ENCODE measurements around the gene PKNOX2. TPM values are rescaled to one million over a fixed set of nuclear protein-coding genes. Genes with fewer than 3 reads are reported as not detected.

PKNOX2 gene
- polyA plus RNA-seq, 5 donors, result 12.7 to 19.9 (median 16.6) TPM

DNA sequence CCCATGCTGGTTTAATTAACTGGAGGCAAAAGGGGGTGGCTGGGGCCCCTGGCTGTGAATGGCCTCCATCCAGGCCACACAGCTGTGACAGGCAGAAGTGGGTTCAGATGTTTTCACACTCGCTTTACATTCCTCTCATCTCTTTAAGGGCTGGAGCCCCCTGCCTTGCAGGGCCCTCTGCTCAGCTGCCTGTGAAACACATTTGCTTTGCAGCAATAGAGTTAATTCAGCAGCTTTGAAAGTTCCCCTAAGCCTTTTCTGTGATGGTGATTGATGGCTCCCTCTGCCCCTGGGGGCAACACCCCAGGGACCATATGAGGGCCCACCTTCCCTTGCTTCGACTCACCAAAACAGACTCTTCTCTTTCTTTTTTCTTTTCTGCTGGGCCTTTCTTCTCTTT lies 192.2 kb downstream of the PKNOX2 start:
- DNase-seq, result no peak

DNA sequence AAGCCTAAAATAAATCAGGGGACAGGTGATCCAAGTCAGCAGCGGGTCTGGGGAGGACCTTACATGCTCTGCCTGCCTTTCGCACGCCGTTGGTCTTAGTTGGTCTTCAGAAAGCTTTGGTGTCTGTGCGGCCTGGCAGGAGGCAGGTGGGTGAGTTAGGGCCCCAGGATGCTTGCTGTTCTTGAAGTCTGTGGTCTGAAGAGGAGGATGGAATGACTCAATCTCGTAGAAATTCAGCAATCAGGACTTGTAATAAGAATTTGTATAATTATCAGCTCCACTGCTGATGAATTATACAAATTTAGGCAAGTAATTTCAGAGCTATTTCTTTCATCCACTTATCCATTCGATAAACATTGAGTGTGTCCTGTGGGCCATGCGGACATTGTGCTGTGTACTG lies 193.0 kb downstream of the PKNOX2 start:
- DNase-seq, result no peak

DNA sequence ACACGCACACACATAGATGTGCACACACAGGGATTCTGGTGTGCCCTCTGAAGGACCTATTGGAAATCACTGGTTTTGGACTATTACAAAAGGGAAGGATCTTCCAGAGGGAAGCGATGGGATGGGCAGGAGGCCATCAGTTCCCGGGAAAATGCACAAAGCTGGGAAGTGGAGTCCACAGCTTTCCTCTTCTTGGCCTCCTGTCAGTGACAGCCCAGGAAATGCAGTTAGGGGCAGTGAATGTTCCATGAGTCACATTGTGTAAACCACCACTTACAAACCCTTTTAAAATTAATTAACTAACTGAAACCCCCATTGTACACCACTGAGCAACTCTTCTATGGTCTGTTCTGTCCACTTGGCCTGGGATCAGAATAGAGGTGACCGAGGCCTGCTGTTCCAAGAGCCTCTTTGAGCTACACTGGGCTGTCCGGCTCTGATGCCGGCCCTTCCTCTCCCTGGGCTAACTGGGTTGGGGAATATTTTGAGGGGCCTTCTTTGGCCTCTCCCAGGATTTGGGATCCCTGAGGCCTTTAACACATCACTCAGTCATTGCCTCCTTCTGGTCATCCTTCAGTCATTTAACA lies 193.8 kb downstream of the PKNOX2 start:
- no peak for DNase-seq

DNA sequence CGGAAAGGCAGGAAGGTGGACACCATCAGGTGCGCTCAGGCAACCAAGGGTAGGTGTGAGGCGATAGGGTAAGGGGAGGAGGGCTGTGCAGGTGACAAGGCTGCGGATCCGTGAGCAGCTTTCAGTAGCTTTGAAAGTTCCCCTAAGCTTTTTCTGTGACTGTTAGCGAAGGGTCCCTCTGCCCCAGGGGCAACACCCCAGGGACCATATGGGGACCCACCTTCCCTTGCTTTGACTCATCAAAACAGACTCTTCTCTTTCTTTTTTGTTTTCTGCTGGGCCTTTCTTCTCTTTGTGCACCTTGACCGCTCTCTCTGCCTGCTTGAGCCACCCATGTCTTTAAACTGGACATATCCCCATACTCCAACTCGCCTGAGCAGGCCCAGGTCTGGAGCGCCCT lies 194.6 kb downstream of the PKNOX2 start:
- DNase-seq, result no peak

DNA sequence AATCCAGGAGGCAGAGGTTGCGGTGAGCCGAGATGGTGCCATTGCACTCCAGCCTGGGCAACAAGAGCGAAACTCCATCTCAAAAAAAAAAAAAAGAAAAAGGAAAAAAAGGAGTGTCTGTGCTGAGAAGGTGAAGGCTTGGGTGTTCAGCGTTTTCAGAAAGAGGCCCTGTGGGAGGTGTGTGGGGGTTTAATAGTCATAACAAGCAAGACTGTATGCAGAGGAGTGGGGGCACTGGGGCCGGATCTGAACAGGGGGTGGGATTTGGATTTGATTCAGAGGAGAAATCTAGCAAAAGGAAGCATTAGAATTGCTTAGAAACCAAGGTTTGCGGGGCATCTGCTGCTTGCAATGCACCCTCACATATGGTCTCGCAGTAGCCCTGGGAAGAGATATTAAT lies 195.5 kb downstream of the PKNOX2 start:
- DNase-seq, result no peak

DNA sequence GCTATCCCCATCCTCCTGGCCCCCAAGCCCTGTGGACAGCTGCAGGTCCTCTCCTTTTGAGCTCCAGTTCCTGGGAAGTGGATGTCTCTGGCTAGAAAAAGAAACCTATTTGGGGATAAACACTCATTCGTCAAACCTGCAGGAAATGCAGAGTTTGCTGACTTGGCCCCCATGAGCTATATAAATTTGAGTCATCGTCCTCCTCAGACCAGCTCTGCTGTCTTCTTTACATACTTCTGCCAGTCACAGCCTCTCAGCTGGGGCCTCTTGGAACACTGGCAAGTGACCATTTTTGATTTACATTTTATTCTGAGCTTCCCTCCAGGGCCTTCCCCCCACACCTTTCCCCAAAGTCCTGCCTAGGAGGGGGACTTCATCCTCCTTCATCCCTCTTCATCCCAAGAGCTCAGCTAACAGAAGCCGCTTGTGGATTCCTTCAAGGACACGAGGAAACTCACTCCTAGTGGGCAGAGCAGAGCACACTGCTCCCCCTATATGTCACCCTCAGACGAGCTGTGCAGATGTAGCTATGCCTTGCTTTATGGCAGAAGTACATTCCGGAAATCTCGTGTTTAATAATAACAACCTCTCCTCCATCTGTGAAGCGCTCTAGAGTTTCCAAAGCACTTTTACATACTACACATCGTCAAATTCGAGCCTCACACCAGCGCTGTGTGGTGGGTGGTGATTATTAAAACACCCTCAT lies 199.7 kb downstream of the PKNOX2 start:
- no peak for DNase-seq

DNA sequence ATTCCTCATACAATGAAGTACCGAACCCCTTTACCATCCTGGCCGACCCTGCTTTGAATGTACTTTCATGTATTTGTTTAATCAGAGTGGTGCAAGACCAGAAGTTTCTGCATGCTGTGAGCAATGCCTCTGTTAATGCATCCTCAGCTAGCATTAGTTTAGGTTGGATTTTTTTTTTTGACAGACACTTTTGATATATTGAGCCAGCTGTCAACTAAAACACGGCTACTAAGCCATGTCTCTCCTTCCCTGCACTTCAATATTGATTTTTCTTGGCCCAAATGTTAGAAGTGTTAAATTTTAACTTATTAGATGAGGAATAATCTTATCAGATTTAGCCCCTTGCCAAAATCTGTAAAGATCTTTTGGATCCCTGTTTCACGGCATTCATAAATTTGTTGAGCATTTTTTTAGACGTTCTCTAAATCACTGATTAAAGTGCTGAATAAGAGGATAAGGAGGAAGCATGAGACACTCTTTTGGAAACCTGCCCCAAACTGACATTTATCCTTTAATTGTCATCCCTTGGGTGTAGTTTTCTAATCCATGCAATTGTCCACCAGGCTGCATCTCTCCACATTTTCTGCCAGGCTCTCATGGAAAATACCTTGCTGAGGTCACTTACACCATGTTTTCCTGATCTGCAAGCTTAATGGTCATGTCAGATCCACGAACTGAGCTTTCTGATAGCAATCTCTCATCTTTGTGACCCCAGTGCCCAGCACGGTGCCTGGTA lies 200.8 kb downstream of the PKNOX2 start:
- no peak for DNase-seq

DNA sequence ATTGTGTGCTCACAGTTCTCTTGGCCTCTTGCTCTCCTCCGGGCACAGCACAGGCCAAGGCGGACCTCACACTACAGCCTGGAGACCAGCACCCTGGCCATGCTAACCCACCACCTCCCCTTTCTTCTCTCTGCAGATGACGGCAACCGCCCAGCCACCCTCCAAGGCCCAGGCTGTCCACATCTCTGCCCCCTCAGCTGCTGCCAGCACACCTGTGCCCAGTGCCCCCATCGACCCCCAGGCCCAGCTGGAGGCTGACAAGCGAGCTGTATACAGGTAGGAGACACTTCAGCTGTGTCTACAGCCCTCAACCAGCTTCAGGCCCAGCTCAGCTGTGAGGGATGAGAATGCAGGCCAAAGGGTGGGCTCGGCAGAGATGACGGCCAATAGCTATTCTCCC lies 203.2 kb downstream of the PKNOX2 start:
- DNase-seq, result no peak

DNA sequence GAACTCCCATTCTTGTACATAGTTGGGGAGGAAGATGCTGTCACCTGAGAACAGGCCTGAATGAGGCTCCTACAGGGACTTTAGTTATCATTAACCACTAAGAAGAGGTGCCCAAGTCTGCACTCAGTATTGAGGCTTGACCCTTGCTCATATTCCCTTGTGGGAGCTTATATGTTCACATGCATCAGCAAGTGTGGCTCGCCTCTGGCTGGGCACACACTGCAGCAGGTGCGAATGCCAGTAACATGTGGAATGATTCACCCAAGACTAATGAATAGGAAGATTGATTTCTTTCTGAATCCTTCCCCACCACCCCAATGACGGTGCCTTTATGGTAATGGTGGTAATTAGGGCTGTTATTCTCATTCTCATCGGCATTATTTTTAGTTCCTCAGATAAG lies 204.2 kb downstream of the PKNOX2 start:
- no peak for DNase-seq

DNA sequence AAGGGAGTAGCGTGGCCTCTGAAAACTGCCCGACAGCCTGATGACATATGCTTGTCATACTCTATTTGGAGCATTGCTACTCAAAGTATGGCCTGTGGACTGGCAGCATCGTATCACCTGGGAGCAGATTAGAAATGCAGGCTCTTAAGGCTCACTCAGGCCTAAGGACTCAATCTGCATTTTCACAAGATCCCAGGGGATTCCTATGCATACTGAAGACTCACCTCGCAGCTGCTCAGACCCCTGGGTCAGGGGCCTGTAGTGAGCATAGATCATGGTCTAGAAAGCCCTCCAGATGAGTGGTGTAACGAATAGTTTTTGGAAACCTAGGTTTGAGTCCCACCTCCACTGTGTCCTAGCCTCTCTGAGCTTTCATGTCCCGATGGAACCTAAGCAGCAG lies 205.3 kb downstream of the PKNOX2 start:
- no peak for DNase-seq

DNA sequence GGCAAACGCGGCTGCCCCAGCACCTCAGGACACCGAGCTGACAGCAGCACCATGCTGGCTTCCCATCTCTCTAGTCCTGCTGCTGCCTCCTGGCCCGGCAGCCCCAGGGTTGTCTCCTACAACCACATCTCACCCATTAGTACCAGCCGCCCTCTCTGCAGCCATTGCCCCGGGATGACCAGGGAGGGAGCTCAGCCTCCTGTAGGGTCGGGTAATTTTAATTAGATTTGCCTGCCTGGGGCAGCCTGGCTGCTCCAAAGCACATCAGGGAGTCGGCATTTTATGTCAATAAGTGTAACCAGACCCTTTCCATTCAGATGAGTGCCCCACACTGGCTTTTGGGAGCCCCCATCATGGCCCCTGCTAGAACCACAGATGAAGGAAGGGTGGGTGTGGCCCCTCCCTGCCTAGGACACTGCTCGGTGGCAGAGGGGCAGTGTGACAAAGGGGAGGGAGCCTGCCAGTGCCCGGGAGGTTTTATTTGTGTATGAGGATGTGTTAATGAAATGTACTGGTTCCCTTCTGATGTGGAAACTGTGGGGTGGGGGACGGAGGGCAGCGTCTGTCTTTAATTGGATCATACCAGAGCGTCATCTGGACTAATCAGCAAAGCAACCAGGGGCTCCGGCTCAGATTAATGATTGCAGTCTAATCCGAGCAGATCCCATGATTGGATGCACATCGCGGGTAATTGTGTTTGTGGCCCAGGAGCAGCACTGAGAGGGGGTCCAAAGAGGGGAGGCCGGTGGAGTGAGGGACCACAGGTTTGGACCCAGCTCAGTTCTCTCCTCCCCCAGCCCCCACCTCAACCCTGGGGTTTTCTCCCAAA lies 206.2 kb downstream of the PKNOX2 start:
- DNase-seq, result no peak

DNA sequence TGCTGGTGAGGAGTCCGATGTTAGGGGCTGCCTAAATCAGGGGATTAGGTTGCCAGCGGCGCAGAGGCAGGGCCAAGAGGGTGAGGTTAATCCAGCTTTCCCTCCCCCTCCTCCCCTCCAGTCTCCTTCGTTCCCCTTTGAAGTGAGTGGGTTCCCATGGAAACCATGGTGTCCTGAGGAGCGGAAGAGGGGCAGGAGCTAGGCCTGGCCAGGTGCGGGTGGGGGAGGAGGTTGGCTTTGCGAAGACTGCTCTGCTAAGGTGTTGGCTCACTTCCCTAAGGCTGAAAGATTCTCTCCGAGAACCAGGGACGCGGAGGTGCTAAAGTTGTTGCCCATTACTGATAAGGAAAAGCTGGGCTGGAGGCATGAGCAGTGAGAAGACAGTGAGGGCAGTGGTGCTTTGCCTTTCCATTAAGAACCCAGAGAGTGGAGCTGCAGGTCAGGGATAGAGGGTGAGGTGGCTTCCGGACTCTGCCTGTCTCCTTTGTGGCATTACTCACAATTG lies 206.9 kb downstream of the PKNOX2 start:
- DNase-seq, result peak; percentile 50 to 51

DNA sequence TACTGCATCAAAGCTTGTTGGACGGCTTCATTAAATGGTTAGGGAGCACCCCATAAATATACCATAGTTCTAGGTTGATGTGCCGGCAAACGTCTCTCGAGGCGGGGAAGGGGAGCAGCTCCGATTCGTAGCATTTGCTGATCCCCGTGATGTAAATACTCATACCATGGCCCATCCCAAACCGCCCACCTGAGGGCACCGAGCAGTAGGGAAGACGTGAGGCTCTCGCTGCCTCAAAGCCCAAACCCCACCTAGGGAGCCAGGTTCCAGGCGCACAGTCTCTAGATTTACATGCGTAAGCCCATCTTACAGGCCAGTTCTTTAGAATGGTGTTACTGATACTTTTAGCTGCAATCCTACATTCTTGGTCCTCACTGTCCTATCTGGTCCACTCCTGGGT lies 207.5 kb downstream of the PKNOX2 start:
- DNase-seq, result no peak

DNA sequence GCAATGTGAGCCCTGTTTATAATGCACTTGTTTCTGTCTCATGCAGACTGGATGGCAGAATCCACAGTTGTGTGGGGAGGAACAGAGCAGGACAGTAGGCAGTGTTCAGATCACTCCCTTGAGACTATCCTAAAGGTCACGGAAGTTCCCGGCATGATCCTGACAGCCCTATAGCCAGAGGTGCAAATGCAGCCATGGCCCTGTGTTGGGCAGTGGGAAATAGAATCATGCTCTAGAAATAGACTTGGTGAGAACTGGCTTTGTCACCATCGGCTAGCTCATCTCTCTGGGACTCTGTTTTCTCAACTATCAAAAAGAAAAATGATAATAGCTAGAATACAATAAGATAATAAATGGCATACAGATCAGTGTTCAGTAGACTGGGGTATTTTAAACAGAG lies 208.4 kb downstream of the PKNOX2 start:
- no peak for DNase-seq

DNA sequence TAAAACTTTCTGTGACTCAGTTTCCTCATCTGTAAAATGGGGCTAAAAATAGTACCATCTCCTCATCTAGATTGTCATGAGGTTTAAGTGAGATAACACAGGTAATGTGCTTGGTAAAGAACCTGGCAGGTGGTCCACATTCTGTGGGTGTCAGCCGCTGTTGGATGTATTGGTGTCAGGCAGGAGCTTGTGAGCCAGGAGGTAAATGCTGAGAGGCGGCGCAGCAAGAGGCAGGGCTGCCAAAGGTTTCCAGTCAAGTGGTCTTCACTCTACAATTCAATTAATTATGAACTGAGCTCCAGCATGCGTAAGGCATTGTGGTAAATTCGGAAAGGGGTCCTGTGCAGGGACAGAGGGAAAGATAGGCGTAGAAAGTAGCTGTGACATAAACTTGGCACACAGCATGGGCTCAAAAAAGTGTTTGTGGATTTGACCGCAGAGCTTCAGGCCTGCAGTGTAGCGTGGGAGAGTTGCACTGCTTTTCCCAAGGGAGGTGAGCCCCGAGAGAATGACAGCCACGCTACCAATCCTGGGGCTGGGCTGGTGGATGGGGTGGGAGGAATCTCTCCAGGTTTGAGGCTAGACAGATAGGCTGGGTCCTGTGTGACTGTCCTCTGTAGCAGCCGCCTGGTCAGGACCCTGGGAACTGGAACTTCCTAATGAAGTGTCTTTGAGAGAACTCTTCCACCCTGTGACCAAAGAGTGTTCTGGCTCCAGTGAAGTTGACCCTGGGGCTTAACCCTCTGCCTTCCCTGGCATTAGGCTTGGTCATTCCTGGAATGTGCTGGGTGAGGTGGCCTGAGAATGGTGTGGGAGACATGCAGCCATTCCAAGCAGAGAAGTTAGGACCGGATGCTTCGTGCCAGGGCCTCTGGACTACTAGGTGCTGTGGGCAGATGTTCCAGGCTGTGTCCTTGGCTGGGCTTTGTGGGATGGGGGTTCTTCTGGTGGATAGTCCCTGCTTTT lies 209.2 kb downstream of the PKNOX2 start:
- peak; percentile 47 to 64 for DNase-seq

DNA sequence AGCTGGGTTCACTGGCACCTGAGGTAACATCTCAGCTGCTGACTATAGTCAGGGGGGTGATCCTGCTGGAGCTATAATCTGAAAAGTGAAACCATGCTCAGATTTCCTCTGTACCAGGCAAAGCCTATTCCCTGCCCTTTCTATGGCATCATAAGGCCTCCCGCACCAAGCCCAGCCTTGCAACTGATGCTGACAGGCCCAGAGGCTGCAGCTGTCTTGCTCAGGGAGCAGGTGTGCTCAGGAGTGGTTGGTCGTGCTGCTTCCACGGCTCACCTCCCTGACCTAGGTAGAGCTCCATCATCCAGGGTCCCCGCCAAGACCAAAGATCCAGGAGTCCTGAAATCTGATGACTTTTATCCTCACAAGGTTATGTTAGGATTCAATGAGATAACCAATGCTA lies 209.8 kb downstream of the PKNOX2 start:
- DNase-seq, result no peak

DNA sequence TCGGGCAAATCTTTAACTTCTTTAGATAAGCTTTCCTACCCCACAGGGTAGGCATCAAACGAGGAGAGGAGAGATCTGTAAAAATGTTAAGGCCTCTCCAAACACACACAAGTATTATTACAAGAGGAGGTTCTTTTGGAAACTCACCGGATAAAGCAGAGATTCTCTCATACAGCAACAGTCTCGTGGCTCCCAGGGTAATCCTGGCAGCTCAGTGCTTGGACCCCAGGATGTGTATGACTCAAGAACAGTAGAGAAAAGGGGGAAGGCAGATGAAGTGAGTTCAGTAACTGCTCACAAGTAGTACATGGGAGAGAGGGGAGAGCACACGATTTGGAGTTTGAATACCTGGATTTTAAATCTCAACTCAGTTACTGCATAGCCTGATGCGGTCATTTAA lies 210.6 kb downstream of the PKNOX2 start:
- no peak for DNase-seq

DNA sequence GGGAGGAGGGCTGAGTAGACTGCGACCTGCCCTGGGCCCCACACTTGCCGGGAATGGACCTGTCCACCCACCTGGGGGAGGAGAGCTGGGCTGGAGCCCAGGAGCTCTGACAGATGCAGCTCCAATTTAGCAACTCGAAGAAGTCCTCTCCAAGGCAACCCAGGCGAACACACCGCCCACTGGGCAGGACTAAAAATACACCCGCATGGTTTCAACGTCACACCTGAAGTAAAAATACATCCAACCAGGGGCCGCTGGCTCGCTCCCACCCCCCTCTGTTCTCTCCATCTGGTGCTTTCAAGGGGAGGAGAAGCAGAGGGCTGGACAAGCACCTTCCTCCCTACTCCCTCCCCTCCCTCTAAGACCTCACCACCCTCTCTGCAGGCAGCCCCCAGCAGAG lies 211.6 kb downstream of the PKNOX2 start:
- peak; percentile 67 to 75 for DNase-seq

DNA sequence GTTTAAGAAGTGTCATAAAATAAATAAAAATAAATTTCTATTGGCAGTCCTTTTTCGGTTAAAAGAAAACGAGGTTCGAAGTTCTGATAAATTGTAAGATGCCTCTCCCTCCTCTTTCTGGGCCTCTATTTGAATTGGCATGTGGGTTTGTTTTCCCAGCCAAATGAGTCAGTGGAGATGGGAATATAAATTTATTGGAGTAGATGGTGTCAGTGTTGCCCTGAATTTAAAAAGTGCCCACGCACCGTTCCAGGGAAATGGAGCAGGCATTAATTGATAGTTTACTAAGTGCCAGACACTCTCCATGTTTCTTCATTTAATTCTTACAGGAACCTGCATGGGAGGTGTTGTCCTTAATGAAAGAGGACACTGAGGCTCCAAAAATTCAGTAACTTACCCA lies 212.3 kb downstream of the PKNOX2 start:
- DNase-seq, result no peak

DNA sequence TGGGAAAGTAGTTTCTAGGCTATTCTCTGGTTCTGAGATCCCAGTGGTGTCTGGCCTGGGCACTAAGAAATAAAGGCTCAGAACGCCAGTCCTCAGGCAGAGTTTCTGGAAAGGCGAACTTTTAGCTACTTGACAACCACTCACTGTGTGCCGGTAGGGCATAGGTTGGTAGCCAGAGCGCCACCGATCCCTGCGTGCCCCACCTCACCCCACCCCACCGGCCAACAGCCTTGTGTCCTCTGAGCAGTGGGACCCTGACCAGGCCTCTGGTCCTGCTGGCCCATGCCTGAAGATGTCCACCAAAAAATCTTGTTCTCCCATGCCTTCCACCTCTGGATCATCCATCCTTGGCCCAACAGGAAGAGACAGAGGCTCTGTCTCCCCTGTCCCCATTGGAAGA lies 213.5 kb downstream of the PKNOX2 start:
- DNase-seq, result no peak

DNA sequence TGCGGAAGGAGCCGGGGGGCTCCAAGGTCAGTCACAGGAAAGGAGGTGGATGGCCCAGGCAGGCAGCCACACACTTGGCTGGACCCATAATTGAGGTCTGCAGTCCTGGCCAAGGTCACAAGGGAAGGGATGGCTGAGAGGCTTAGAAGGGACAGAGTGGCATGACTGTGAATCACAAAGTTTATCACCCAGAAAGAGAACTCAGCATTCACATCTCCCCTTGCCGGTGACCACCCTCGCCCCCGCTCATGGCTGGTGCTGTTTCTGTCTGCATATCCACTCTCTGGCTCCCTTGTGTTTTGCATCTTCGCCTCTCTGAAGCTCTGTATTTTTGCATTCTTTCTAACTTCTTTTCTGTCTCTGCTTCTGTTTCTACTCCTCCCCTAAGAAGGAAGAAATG lies 214.0 kb downstream of the PKNOX2 start:
- no peak for DNase-seq

All from right lung (tissue), 5 donors.